HepG2 (cell line): Measurements from ENCODE around the gene MICAL3. TPM values are rescaled to one million over a fixed set of nuclear protein-coding genes. Genes with fewer than 3 reads are reported as not detected.

Experiments used
- EEA1 ChIP-seq: sonication (generic); formaldehyde crosslinking; IDR thresholded peaks from 2 replicates; pipeline ENCODE4 v1.5.1; 2020; ENCODE audit warnings: mild to moderate bottlenecking, missing genetic modification reagents, borderline replicate concordance
- GATA4 ChIP-seq: sonication (generic); IDR thresholded peaks from 2 replicates; pipeline ENCODE4 v1.6.1; 2016; ENCODE audit warnings: antibody characterized with exemption, low read depth, borderline replicate concordance
- MTA1 ChIP-seq: sonication (generic); formaldehyde crosslinking; IDR thresholded peaks from 2 replicates; pipeline ENCODE4 v1.4.0; 2020; ENCODE audit warnings: missing genetic modification reagents, mild to moderate bottlenecking, borderline replicate concordance
- NFRKB ChIP-seq: fragments of 450-650 bp; IDR thresholded peaks from 2 replicates; pipeline ENCODE4 v1.6.1; 2017
- RBFOX2 ChIP-seq: fragments of 200-400 bp; formaldehyde crosslinking; IDR thresholded peaks from 2 replicates; pipeline ENCODE4 v1.6.1; 2017; ENCODE audit warnings: low read depth, mild to moderate bottlenecking, low read length
- RXRB ChIP-seq: IDR thresholded peaks from 2 replicates; pipeline ENCODE4 v1.6.1; 2016; ENCODE audit warnings: borderline replicate concordance, missing genetic modification reagents, missing compliant biosample characterization
- SIN3B ChIP-seq: fragments of 150-350 bp; IDR thresholded peaks from 2 replicates; pipeline ENCODE4 v1.6.1; 2014; ENCODE audit warnings: low read length
- SNAI1 ChIP-seq: sonication (generic); formaldehyde crosslinking; IDR thresholded peaks from 2 replicates; pipeline ENCODE4 v1.5.0; 2020; ENCODE audit warnings: mild to moderate bottlenecking, missing genetic modification reagents, borderline replicate concordance
- SOX6 ChIP-seq, 2 experiments: fragments of 450-650 bp in 1 of 2; sonication (generic) in 1 of 2; formaldehyde crosslinking in 1 of 2; IDR thresholded peaks; 2 replicates each; pipeline versions ENCODE4 v1.4.0 to v1.6.1; 2017 to 2020; ENCODE audit warnings: antibody characterized with exemption in 1 of 2, mild to moderate bottlenecking in 1 of 2, missing genetic modification reagents in 1 of 2
- SRSF4 ChIP-seq: fragments of 200-400 bp; formaldehyde crosslinking; IDR thresholded peaks from one replicate; pipeline ENCODE4 v1.6.1; 2018; ENCODE audit warnings: mild to moderate bottlenecking, low read depth, low read length, moderate library complexity; ENCODE audit not compliant: poor library complexity, severe bottlenecking
- TEAD3 ChIP-seq: optimal IDR thresholded peaks from 2 replicates; pipeline ENCODE3; 2016; ENCODE audit warnings: borderline replicate concordance
- ZBTB3 ChIP-seq: sonication (generic); formaldehyde crosslinking; IDR thresholded peaks from 2 replicates; pipeline ENCODE4 v1.4.0; 2020; ENCODE audit warnings: low read depth, mild to moderate bottlenecking, moderate library complexity, missing genetic modification reagents, borderline replicate concordance
- ZMYM2 ChIP-seq: sonication (generic); formaldehyde crosslinking; IDR thresholded peaks from 2 replicates; pipeline ENCODE4 v1.8.0; 2022; ENCODE audit warnings: mild to moderate bottlenecking, missing genetic modification reagents
- ZNF337 ChIP-seq: sonication (generic); formaldehyde crosslinking; IDR thresholded peaks from 2 replicates; pipeline ENCODE4 v1.5.1; 2020; ENCODE audit warnings: missing genetic modification reagents, low read depth, mild to moderate bottlenecking, borderline replicate concordance
- ZNF484 ChIP-seq: sonication (generic); formaldehyde crosslinking; IDR thresholded peaks from 2 replicates; pipeline ENCODE4 v1.5.1; 2020; ENCODE audit warnings: mild to moderate bottlenecking, low read depth, missing genetic modification reagents, borderline replicate concordance
- ZNF83 ChIP-seq: sonication (generic); formaldehyde crosslinking; IDR thresholded peaks from 2 replicates; pipeline ENCODE4 v1.4.0; 2020; ENCODE audit warnings: missing genetic modification reagents, mild to moderate bottlenecking, borderline replicate concordance
- polyA plus RNA-seq, 8 experiments: library from polyadenylated mRNA; depleted of rRNA in 3 of 8; stranded (reverse) in 7 of 8; unstranded in 1 of 8; fragments of >200 nt; fragmentation: Illumina TruSeq in 4 of 8; extraction: Trizol in 4 of 8; gene quantifications; 2 replicates each; pipeline versions ENCODE4 v1.2.1 to v1.2.3, GENCODE V29; 2011 to 2016; ENCODE audit warnings: low read depth in 4 of 8, missing spikeins in 1 of 8, mixed read lengths in 1 of 8; ENCODE audit not compliant: insufficient read depth in 1 of 8
- total RNA-seq, 5 experiments: library from RNA; depleted of rRNA; stranded (reverse); fragments of >200 nt; fragmentation: Illumina TruSeq; extraction: Trizol; gene quantifications; 2 replicates each; pipeline ENCODE4 v1.2.3, GENCODE V29; 2016; ENCODE audit warnings: low read depth in 1 of 5
- TF ChIP-seq, protein P1 (sequence below): sonication (generic); formaldehyde crosslinking; IDR thresholded peaks from 2 replicates; pipeline ENCODE4 v1.4.0; 2020; ENCODE audit warnings: missing genetic modification reagents
- TF ChIP-seq, protein P2 (sequence below): fragments of 450-650 bp; IDR thresholded peaks from 2 replicates; pipeline ENCODE4 v1.6.1; 2017
- TF ChIP-seq, protein P3 (sequence below): sonication (generic); formaldehyde crosslinking; IDR thresholded peaks from 2 replicates; pipeline ENCODE4 v1.8.1; 2023; ENCODE audit warnings: missing genetic modification reagents, mild to moderate bottlenecking, borderline replicate concordance

MICAL3 gene
- total and polyA plus RNA-seq, 2 of the 13 experiments (the other 11 are each of a cell fraction or from before 2014, with no cell fraction given), result 5.3 to 12.5 TPM

DNA sequence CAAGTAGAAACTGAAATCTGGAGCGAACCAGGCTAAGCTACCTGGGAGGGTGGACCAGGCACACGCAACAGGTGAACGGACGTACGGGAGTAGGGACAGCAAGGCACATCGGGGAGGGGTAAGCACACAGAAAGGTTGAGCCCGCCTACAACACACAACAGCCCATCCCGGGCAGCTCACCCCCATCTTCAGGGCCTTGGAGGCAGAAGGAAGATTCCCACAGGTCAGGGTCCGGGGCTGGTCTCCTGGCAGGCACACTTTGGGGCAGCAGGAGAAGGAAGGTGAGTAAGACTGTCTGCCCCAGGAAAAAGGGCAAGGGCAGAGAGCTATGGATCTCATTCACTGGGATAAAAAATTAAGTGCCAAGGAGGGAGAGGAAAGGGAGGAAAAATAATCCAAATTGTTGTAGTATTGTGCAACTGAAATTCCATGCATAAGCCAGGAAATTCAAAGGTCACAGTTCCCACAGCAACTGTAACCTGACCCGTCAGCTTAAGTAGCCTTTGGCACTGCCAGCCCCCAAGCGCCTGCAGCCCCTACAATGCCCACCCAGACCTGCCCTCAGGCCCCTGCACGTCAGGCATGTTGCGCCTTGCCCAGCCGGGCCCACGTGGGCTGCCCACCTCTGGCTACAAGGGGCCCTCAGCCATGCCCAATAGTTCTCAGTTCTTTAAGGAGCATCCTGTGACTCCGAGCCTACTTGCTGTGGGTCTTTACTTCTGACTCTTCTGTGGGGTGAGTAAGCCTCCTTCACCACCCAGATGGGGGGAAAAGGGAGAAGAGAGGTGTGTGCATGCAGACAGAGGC is 51.8 kb downstream of the MICAL3 start (continued):
- TF ChIP-seq GATA4, result no peak
- 0 out of 2 replicates have a peak, but pooled peaks have one; percentile 34 for TF ChIP-seq ZMYM2
- peak; percentile 69; the same call in 1 of the 2 replicates for TF ChIP-seq MTA1
- peak; percentile 98 for TF ChIP-seq TEAD3 (CRISPR knock-in tag)
- TF ChIP-seq, protein P1, sequence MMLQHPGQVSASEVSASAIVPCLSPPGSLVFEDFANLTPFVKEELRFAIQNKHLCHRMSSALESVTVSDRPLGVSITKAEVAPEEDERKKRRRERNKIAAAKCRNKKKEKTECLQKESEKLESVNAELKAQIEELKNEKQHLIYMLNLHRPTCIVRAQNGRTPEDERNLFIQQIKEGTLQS, result no peak
- no peak for TF ChIP-seq ZNF484
- TF ChIP-seq SIN3B, result no peak
- TF ChIP-seq NFRKB, result no peak
- no peak for TF ChIP-seq EEA1
- TF ChIP-seq, protein P2, sequence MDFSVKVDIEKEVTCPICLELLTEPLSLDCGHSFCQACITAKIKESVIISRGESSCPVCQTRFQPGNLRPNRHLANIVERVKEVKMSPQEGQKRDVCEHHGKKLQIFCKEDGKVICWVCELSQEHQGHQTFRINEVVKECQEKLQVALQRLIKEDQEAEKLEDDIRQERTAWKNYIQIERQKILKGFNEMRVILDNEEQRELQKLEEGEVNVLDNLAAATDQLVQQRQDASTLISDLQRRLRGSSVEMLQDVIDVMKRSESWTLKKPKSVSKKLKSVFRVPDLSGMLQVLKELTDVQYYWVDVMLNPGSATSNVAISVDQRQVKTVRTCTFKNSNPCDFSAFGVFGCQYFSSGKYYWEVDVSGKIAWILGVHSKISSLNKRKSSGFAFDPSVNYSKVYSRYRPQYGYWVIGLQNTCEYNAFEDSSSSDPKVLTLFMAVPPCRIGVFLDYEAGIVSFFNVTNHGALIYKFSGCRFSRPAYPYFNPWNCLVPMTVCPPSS, result no peak
- no peak for TF ChIP-seq SRSF4
- no peak for TF ChIP-seq RBFOX2
- TF ChIP-seq ZBTB3 (CRISPR knock-in tag), result no peak
- TF ChIP-seq, protein P3, sequence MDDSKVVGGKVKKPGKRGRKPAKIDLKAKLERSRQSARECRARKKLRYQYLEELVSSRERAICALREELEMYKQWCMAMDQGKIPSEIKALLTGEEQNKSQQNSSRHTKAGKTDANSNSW (CRISPR knock-in tag), result no peak
- TF ChIP-seq RXRB (CRISPR knock-in tag), result peak; percentile 56
- no peak for TF ChIP-seq SNAI1 (CRISPR knock-in tag)
- no peak for TF ChIP-seq ZNF337 (CRISPR knock-in tag)
- no peak for TF ChIP-seq ZNF83 (CRISPR knock-in tag)
- TF ChIP-seq SOX6 (IDR thresholded peaks at IDR 0.05), result no peak
- peak; percentile 61; the same call in 1 of the 2 replicates for TF ChIP-seq SOX6 (CRISPR knock-in tag; IDR thresholded peaks at IDR 0.05)
